GM21381 (cell line): ENCODE measurements around the gene SLC29A1.
"Not testable (repeated sequence)": the region's sequence is repeated elsewhere in the genome, so short reads cannot be mapped to it uniquely, and the experiment has no call there.

Source experiments
- ATAC-seq: cut with Tn5 transposase; IDR thresholded peaks from one replicate; pipeline ENCODE4 v1.9.1; 2021; ENCODE audit warnings: mild to moderate bottlenecking, moderate library complexity; ENCODE audit not compliant: unreplicated experiment

SLC29A1 gene

DNA sequence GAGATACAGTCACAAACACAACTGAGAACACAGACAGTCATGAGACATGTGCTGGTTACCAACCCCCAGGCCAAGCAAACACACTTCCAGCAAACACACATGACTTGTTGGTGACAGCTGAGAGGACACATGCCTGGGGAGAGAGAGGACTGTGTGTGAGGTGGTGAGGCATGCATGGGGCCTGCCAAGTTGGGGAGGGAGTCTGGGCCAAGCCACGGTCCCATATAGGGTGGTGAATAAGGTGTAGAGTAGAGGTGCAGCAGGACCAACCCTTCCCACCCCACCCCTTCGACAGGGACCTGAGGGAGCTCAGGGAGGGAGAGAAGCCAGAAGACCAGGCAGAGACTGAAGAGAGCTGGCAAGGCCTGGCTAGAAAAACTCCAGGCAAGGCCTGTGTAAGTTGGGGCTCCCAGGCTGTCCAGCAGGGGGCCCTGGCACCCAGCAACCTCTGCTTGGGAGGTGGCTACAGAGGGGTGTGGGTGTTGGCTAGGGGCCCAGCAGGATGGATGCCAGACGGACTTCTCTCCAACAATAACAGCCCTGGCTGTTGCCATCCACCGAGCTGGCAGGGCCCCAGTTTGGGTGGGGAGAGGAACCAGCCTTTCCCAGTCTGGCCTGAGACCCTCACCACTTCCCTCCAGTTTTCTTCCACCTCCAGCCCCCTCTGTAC is 2.0 kb upstream of the SLC29A1 start:
- ATAC-seq = peak; percentile 39

DNA sequence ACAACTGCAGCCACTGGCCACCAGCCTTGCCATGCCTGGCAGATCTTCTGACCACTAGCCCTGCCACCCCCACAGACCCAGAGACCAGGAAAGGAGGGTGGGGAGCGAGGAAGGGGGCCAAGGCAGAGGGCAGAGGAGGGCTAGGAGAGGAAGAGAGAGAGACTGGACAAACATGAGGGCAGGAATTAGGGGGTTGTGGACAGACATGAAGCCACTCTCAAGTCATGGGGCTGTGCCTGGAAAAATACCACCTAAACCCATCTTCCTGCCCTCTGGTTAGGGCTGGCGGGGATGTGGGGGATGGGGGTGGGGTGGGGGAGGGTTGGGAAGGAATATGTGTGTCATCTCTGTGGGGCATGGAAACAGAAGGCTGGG is 1.4 kb upstream of the SLC29A1 start:
- no peak for ATAC-seq

- ATAC-seq = no peak
Observed at GRCh38 chr6:44222486-44223318, 693 bp upstream of the SLC29A1 start.

DNA sequence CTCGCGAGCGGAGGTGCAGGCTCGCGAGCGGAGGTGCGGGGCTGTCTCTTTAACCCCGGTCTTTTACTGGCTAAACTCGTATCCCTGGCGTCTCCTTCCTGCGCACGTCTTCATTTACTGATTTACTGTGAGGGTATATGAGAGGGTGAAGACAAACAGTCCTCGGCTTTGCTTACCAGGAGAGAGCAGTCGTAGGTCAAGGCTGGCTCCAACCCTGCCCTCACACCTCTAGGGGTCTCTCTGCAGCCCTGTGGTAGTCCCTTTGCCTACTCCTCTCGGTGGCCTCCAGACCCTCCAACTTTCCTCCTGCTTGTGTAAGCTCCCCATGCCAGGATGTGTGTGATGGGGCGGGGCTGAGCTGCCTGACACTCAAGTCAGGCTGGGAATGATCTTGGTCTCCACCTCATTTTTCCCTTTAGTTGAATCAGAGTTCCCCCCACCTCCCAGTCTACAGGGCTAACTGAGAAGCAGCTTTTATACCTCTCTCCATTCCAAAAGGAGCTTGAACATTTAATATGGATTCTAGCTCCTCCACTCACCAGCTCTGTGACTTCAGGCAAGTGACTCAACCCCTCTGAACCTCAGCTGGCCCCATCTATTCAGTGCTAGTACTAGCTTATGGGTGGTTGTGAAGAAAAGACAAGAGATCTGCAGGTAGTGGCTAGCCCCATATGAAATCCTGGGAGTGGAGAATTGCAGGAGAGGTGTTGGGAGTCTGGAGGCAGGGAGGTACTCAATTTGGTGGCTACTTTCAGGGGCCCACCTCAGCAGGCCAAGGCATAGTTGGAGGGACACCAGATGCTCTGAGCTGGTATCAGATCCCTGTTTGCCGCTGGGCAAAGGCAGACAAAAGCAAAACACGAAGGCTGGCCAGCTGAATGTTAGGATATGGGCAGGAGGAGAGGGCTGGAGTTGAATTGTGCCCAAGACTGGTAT is 902 bp downstream of the SLC29A1 start:
- ATAC-seq = peak; percentile 7

DNA sequence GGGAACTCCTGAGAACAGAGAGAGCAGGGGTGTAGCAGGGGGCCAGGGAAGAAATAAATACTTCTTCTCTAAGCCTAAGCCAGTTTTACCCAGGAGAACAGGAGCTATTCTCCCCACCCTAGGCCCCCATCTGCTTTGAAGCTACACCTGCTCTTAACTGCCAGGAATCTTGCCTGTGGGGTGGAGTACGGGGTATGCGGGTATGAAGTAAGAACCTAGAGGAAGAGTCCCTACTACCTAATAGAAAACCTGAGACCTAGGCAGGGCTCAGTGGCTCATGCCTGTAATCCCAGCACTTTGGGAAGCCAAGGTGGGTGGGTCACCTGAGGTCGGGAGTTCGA is 1.5 kb downstream of the SLC29A1 start:
- no peak for ATAC-seq

DNA sequence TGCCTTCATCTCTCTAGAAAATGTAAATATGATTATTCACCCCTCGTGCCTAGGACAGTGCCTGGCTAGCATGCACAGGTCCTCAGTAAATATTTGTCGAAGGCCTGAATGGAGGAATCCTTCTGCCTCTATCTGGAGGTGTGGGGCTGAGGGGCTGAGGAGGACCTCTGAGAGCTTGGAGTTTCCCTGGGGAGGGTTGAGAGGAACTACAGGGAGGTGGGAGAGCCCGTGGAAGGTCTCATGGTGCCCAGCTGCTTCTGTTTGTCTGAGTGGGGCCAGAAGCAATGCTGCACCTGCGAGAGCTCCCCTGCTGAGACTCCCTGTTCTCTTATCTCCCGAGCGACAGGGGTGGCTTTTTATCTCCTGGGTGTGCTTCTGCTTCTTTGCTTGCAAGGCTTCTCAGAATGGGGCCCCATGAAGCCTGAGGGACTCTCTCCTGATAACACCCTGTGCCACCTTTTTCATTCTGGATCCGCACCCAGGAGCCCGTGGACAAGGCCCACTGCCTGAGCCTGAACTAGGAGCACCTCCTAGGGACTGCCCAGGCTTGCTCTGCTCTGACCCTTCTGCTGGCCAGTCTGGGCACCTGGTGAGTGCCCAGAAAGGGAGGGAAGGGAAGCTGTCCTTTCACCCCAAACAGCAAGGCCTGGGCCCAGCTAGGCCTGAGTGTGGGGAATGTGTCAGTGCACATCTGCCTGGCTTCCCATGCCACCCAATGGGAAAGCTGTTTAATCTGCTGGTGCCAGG is 2.4 kb downstream of the SLC29A1 start:
- ATAC-seq = no peak

DNA sequence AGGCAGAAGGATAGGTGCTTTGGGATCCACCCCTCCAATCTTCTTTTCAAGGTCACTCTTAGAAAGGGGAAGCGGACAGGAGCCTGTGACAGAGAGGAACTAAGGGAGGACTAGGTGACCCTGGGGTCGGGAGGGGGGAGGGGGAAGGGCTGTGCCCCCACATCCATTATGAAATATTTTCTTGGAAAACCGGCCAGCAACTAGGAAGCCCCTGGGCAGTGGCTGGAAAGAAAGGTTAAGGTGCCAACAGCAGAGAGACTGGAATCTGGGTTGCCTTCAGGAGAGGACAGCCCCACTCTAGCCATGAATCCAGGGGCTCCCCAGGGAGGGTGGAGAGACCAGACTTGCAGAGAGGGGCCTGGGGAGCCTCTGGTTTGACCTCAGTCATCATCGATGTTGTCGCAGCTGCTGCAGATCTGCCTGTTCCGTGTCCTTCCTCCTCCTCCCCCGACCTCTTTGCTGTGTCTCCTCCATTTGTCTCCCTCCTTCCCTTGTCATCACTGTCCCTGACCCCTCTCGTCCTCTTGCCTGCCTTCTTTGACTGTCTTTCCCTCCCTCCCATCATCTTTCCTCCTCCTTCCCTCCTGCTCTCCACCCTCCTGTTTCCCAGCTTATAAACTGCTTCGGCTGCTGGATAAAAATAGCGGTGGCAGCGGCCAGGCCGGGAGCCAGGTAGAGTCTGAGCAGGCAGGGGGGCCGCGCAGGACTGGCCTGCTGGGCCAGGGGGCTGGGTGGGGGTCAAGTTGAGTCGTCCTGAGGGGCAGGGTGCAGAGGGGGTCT is 3.2 kb downstream of the SLC29A1 start:
- no peak for ATAC-seq

- no peak for ATAC-seq
Observed at GRCh38 chr6:44227148-44227793, 3.9 kb downstream of the SLC29A1 start.

- ATAC-seq = no peak
Observed at GRCh38 chr6:44228031-44228430, 4.6 kb downstream of the SLC29A1 start.

DNA sequence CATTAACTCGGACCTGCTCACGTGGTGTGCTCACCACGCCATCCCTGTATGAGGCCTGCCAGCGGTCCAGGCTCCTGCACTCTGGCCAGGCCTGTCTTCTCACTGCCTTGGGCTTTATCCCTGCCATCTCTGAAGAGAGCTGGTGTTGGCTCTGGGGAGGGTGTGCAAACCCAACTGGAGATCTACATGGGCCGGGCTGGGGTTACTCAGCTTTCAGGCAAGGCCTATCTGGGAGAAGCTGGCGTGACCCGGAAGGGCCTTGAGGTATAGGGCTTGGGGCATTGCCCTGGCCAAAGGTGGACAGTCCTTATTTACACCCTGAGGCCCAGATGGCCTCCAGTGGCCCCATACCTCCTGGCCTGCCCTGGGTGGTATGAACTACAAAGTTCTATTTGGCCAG is 5.0 kb downstream of the SLC29A1 start:
- no peak for ATAC-seq

GRCh38 chr6:44228836-44229235 is 5.4 kb downstream of the SLC29A1 start:
- ATAC-seq = no peak

GRCh38 chr6:44229376-44230033 is 6.1 kb downstream of the SLC29A1 start:
- ATAC-seq = no peak

DNA sequence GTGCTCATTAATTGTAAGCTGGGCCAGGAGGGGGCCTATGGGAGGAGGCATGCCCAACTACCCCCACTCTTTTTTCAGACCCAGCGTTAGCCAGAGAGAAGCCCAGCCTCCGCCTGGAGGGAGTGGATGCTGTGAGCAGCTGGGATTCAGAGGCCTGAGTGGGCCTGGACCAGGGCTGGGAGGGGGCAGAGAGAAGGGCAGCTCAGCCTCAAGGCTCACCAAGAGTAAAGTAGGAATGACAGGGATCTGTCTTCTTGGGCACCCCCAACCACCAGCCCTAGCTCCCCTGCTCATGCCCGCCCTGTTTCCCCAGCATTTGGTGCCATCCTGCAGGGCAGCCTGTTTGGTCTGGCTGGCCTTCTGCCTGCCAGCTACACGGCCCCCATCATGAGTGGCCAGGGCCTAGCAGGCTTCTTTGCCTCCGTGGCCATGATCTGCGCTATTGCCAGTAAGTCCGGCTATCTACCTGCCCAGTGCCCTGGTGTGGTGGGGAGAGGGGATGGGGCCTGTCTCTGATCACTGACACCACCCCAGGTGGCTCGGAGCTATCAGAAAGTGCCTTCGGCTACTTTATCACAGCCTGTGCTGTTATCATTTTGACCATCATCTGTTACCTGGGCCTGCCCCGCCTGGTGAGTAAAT is 6.8 kb downstream of the SLC29A1 start:
- no peak for ATAC-seq

DNA sequence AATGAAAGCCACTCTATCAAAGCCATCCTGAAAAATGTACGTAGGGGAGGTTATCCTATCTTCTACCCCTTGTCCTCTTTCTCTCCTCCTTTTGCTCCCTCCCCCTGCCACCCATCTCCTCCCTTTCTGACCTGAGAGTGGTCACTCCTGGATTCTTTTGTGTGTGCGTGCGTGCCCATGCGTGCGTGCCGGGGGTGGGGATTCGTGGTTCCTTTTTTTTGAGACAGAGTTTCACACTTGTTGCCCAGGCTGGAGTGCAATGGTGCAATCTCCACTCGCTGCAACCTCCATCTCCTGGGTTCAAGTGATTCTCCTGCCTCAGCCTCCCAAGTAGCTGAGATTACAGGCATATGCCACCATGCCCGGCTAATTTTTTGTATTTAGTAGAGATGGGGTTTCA is 8.0 kb downstream of the SLC29A1 start:
- ATAC-seq = not testable (repeated sequence)

- no peak for ATAC-seq
Observed at GRCh38 chr6:44232676-44233566, 9.5 kb downstream of the SLC29A1 start.

- ATAC-seq = no peak
Observed at GRCh38 chr6:44233567-44234100, 10.2 kb downstream of the SLC29A1 start.
